Colon (tissue), 2 donors: Measurements from ENCODE around the gene ZC3H7A.

Experiments
- FAIRE-seq: peaks from 2 replicates; lab custom pipeline; 2012; peaks lifted over from hg19 to GRCh38; lab: Jason Lieb, UNC
- donor health status: control.
- donor health status: control.

The ZC3H7A gene

DNA sequence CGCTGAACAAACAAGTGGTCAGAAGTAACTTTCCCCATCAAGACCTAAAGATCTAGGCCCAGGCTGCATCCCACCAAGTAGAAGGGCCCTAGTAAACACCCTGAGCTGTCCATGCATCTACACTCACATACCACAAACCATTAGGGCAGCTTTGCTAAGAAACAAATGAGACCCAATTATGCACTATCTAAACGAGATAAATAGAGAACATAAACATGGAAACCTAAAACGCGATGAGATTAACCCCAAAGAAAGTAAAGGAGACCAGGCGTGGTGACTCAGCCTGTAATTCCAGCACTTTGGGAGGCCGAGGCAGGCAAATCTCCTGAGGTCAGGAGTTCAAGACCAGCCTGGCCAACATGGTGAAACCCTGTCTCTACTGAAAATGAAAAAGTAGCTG lies 60.2 kb downstream of the ZC3H7A start:
- no peak for FAIRE-seq

DNA sequence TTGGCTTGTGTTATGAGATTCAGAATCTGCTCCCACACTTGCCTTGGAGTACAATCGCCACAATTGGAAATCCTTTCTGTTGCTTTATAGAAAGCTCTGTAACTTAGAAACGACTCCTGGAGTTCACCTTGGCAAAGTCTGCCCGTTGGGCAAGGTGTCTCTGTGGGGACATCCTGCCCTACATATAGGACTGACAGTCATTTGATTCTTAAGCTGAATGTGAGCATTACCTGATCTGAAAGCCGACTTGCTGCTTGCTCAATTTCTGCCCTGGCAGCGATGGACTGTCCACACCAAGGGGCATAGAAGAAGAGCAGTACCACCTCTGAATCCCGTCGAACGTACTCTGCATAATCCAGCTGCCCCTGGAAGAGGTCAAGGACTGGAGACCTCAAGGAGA lies 61.3 kb downstream of the ZC3H7A start:
- FAIRE-seq: no peak

DNA sequence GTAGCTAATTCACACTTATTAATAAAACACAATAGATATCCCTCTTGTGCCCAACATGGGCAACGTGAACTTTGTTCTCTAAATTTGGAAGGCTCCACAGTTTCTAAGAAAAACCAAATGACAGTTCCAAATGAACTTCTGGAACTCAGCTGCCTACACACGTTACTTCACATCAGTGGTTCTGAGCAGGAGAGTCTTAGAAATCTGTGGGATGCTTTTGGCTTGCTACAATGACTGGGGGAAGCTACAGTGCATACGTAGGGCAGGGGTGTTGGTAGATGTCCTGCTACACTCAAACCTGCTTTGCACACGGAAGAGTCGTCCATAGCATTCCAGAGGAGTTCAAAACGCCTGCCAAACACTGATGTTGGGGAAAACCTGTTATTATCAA lies 62.4 kb downstream of the ZC3H7A start:
- FAIRE-seq: no peak

DNA sequence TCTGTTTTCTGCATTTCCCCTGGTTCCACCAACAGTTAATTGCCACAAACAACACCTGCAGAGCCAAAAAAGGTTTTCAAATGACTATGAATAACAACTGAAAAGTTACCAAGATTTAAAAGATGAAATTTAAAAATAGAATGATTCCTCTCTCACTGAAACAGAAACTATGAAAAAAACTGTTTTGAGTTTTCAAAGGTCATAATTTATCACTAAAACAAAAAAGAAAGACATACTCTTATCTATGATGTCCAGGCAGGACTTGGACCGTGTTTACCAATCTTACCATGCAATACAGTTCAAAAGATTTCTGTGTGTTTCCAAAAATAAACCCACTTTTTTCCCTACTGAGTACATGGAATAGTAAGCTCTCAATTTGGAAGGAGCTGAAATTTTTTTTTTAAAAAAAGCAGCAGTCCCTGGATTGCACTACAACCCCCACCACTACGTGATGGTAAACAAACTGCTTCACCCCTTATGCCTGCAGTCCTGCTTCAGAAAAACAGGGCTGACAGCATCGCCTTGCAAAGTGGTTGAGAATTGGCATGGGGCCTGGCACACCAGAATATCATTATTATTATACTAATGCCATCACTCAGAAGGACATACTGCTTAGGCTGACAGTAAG lies 62.9 kb downstream of the ZC3H7A start:
- FAIRE-seq: no peak

DNA sequence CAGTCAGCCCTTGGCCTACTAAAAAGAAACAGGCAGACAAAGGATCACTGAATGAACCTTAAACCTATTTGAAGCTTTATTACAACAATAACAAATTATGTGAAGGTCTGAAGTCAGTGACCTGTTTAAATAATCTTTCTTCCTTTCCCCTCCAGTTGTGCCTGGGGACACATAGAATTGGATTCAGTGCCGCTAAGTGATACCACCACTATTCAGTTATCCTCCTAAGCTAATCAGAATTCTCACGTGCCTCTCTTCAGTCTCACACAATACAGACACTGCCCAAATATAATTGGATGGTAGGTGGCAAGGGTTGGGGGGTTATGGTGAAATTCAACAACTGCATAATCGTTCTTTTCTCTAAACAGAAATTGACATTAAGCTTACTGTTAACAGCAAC lies 65.8 kb downstream of the ZC3H7A start:
- FAIRE-seq: no peak

DNA sequence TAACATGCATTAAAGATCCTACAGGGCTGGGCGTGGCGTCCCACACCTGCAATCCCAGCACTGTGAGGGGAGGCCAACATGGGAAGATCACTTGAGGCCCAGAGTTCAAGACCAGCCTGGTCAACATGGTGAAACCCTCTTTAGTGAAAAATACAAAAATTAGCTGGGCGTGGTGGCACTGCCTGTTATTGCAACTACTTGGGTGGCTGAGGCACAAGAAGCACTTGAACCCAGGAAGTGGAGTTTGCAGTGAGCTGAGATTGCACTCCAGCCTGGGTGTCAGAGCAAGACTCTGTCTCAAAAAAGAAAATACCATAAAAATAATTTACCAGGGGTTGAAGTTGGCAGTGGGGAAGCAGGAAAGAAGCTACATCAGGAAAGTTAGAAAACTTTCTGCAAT lies 67.3 kb downstream of the ZC3H7A start:
- no peak for FAIRE-seq

DNA sequence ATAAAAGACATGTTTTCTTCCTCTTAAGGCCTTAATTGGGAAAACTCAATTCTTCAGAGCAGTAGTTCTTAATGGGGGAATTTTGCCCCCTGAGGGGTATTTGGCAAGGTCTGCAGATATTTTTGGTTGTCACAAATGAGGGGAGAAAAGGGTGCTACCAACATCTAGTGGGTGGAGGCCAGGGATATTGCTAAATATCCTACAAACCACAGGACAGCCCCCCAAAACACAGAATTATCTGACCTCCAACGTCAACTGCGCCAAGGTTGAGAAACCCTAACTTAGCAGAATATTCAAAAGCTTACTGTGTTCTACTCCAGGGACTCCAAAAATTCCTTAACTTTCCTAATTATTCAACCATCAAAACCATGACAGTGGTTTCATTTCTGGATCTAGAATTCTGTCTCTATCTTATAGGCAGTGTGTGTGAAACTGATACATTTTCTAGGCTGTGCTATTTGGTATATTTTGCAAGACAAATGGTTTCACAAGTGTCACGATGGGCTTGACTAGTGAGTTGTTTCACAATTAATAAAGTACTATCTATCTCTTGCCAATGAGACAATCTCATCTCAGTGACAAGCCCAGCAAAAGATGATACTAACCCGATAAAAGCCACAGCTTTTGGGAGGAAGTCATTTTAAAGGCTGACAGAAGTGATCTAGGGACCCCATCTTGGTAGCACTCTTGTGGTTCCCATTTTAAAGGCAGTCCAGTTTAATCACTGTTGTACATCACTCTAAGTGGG lies 69.1 kb downstream of the ZC3H7A start:
- FAIRE-seq: no peak

DNA sequence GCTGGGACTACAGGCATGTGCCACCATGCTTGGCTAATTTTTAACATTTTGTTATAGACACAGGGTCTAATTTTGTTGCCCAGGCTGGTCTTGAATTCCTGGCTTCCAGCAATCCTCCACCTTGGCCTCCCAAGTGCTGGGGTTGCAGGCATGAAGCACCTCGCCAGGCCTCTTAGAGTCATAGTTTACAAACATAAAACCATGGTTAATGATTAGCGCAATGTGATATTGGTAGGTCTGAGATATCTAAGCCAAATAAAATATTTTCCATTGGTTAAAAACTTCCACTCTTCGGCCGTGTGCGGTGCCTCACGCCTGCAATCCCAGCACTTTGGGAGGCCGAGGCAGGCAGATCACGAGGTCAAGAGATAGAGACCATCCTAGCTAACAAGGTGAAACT lies 71.0 kb downstream of the ZC3H7A start:
- no peak for FAIRE-seq

DNA sequence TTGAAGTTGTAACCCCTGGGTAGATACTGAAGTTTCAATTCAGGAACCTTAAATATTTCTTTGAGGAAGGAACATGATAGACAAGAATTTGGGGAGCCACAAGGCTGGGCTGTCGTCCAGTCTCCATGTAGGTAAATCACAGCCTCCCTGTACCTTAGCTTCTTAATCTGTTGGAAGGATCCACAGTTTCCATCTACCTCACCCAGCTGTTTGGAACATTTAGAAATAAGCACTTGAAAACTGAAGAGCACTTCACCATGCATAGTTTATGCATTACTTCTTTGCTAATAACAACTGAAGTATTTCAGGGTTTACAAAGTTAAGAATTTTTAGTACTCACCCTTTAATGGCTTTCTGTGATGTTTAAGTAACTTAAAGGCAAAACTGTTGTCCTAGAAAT lies 71.6 kb downstream of the ZC3H7A start:
- FAIRE-seq: no peak

DNA sequence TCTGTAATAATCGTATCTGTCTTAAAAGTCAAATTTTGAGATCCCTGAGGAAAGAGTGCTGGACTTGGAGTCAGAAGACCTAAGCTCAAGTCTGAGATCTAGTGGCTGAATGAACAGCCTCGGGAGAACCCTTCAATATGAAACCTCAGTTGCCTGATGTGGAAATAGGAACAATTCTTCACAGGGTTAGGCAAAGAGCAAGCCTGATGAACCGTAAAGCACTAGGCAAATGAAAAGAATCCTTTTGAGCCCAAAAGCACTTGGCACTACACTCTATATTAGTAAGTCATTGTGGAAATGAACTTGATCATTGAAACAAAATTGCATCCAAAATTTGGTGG lies 74.6 kb downstream of the ZC3H7A start:
- FAIRE-seq: no peak

DNA sequence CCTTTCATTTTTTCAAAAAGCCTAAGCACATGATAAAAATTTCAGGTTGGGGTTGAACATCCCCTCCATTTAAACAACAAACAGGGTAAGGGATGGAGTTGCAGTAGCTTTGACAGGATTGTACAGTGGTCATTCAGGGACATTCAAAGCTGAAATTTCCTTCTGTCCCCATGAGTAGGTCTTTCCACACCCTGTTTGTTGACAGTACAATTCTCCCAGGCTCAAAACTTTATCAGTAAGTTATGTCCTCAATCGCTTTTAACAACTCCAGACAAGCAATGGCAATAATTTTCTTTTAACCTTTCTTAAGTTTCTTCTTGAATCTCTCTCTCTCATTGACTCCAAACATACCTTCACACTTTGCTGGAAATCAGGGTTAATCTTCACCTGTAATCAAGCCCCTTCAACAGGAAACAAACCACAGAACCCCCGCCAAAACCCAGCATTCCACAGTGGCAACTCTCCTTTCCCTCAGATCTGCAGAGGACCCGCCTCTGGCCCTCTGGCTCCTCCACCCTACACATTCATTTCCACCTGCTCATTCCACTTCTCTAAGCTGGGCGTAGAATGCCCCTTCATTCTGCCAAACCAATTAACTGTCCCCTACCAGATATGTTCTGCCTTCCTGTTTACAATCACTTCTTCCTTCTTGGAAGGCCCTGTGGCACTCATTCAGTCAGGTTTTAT lies 75.1 kb downstream of the ZC3H7A start:
- FAIRE-seq: no peak

DNA sequence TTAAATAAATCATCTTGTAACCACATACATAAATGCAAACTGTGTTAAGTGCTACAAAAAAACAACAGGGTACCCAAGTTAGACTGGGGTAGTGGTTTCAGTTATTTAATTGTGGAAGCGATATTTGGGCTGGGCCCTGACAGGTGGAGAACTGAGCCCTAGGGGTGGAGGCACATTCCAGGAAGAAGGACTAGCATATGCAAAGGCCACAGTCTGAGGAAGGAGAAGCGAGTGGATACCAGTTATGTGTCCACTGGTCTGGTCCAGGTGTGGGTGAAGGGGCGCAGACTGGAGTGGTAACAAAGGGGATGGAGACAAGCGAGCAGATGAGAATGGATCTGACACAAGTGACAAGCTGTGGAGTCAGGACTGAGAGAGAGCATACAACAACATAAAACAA lies 77.3 kb downstream of the ZC3H7A start:
- FAIRE-seq: no peak

DNA sequence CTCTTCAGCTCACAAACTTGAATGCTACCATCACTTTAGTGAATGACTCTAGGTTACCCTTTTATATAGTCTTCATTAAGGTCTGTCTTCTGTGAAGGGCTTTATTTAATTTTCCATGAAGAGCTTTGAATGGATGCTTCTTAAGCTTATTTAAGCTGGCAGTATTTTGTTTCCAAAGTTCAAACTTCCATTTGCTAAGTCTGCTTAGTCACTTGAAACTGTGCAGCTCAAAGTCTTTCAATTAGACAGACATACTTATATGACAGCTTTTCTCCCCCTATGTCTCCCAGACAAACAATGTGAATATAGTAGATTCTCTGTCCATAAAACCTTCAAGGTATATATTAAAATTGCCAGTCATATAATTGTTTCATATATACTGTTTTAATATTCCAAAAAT lies 77.9 kb downstream of the ZC3H7A start:
- no peak for FAIRE-seq

DNA sequence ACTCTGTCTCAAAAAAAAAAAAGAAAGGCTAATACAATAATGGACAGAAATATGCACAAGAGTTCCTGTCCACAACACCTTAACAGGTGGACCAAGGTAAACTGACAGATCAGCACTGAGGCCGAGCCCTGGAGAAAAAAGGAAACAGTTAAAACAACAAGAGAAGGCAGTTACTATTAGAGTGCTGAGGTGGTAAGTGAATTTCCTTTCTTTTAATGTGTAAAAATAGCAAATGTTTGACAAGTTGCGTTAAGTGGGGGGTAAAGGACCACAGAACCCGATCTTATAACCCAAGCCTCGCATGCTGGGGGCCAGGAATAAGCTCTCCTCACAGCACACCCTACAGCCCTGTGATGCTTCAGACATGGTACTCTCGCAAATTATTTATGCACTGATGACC lies 79.2 kb downstream of the ZC3H7A start:
- FAIRE-seq: no peak

DNA sequence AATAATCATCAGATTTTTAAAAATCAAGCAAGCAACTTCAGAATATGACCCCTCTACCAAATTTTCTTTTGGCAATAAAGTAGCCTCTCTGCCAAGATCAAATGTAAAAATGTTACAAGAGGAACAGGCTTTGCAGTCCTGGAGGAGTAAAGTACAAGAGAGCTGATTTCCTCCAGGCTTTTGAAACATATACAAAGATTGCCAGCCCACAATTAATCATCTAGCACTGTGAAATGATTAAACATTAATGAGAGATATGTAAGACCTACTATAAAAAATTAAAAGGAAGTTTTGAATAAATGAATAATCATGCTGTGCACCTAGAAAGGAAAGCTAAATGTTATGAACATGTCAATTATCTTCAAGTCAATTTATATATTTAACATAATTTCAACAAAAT lies 80.7 kb downstream of the ZC3H7A start:
- no peak for FAIRE-seq

DNA sequence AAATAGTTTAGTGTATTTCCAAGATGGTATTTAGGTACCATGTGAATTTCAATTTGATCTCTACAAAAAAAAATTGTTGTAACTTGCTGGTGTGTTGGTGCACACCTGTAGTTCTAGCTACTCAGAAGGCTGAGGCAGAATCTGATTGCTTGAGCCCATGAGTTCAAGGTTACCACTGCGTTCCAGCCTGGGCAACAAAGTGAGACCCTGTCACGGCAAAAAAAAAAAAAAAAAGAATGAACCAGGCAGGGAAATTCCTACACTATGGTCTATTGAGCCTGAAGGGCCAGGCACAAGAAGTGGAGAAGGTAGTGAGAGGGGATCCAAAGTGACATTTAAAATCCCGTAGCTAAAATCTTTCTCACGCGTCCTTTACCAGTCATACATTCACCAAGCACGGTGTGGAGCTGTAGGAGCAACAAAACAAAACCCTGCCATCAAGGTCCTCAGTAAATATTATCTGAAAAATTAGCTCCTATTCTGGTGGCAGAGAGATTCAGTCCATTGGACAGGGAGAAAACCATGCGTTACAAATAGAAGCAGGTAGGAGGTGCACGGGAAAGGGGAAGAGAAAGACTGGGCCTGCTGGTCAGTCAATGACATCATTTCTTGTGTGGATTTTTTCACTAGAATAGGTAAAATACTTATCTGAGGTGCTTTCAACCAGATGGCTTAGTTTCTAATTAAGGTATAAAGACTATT lies 81.7 kb downstream of the ZC3H7A start:
- no peak for FAIRE-seq

DNA sequence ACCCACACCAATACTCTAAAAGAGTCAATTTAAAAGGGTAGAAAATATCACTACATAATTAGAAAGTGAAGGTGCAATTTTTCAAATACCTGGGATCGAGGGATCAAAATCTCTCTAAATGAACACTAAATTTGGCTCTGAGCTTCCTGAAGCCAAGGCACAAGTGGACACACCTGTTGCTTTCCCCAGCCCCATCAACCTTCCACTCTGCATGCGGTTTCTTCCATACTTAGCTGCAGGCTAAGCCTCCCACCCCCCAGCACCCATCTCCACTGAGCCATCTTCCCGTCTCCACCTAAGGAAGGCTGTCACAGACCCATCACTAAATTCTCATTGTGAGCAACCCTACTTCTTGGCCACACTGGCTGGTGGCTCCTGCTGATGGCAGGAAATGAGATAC lies 84.9 kb downstream of the ZC3H7A start:
- FAIRE-seq: no peak

DNA sequence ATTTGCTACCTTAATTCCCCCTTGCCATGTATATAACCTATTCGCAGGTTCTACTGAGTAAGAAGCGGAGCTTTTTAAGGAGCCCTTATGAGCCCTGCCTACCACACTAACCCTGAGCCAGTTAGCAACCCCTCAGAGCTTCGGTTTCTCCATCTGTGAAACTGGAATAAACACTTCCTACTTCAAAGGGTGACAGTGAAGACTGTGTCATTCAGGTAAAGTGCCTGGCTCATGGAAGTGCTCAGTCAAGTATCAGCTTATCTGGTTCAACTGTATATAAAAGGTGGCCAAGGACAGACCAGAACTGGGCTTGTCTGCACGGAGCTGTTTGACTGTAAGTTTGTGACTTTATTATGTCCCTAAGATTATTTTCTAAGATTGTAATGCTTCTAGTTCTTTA lies 85.4 kb downstream of the ZC3H7A start:
- FAIRE-seq: no peak

DNA sequence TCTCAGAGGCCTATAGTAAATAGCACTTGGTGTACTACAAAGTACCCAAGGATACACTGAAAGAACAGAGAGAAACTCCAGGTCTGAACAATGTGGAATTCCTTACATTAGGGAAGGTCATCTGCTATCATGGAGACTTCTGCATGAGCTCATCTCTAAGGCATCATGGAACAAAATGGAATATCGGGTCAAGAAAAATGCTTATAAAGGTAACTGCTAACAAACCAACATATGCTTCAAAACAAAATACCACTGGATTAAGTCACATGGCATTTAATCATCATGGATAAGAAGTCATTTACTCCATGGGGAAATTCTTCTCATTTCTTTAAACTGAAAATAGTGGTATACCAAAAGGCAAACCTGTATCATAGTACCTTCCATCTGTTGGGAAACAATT lies 88.6 kb downstream of the ZC3H7A start:
- FAIRE-seq: no peak

DNA sequence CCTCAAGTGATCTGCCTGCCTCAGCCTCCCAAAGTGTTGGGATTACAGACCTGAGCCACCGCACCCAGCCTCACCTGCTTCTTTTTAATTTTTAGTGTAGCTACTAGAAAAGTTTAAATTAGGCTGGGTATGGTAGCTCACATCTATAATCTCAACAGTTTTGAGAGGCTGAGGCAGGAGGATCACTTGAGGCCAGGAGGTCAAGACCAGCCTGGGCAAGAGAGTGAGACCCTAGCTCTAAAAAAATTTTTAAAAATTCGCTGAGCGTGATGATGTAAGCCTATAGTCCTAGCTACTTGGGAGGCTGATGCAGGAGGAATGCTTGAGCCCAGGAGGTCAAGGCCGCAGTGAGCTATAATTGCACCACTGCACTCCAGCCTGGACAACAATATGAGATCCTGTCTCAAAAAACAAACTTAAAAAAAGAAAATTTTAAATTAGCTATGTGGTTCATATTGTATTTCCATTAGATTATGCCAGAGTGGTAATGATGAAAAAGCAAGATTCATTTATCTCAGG lies 89.3 kb downstream of the ZC3H7A start:
- FAIRE-seq: no peak

DNA sequence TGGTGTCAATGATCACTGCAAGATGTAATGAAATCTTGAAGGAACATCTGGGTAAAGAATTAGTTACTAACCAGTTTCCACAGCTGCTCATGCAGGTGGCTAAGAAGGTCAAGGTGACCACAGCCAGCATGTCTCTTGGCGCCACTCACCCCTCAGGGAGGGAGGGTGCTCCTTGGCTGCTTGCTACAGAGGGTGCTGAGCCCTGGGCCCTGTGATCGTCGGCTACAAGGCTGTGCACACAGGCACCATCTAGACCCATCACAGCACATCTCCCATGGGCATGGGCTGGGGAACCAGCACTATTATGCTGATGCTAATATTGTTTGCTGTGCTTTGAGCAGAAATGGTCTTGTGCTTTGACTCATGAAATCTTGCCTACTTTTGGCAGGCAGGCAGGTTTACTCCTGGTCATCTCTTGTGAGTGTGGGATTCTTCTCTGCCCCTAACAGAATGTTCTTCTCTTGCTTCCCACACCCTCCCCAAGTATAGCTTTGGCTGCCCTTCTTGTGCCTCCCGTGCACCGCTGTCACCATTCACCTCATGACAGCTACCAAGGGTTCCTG lies 90.8 kb downstream of the ZC3H7A start:
- FAIRE-seq: no peak

DNA sequence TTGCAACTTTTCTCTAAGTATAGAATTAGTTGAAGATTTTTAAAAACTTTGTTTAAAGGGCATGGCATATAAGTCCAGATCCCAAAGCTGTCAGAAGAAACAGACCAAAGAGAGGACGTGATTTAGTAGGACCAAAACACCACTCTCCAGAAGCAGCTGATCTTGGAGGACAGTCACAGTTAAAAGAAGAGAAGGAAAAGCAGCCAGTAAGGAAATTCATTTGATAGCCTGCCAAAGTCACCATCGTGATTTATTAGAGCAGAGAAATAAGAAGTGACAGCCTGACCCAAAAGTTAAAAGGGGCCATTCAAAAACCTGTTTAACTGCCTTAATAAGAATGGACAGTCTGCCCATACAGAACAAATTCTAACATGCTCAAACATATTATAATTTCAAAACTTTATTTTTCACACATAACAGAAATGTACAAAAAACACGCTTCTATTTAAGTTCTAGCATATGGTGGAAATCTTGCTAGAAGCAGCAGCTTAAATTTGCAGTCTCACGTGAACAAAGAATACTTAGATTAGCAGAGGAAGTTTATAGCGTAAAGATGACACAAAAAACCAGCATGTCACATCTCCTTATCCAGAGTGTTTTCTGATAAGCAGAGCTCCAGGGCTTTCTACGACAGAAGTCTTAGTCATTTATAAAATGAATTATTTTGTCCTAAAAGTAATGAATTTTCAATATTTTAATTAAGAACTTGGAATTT lies 91.6 kb downstream of the ZC3H7A start:
- FAIRE-seq: no peak
